Left kidney (tissue), 2 donors: ENCODE data around the gene COCH. TPM values are rescaled to one million over a fixed set of nuclear protein-coding genes. Genes with fewer than 3 reads are reported as not detected.
"Not testable (repeated sequence)": the region's sequence is repeated elsewhere in the genome, so short reads cannot be mapped to it uniquely, and the experiment has no call there.

Experiments
- DNase-seq: peaks from one replicate; pipeline ENCODE4 v3.0.0-alpha.2; 2013
- polyA plus RNA-seq: library from polyadenylated mRNA; unstranded; fragments of 120-200 nt; gene quantifications from one replicate; pipeline ENCODE4 v1.2.1, GENCODE V29; 2013; ENCODE audit not compliant: insufficient read length

COCH gene
- polyA plus RNA-seq, 1 donor: 3.9 TPM

GRCh38 chr14:30874999-30875787 is 834 bp downstream of the COCH start:
- peak; percentile 13 for DNase-seq

GRCh38 chr14:30875788-30876053 is 1.4 kb downstream of the COCH start:
- peak; percentile 12 for DNase-seq

GRCh38 chr14:30876692-30877091 is 2.3 kb downstream of the COCH start:
- DNase-seq: no peak

GRCh38 chr14:30882431-30882830 is 8.1 kb downstream of the COCH start:
- DNase-seq: no peak

- DNase-seq: no peak
Observed at GRCh38 chr14:30883508-30884294, 9.3 kb downstream of the COCH start.

GRCh38 chr14:30884901-30885300 is 10.5 kb downstream of the COCH start:
- DNase-seq: no peak

GRCh38 chr14:30885840-30886740 is 11.7 kb downstream of the COCH start:
- no peak for DNase-seq

GRCh38 chr14:30888480-30889243 is 14.3 kb downstream of the COCH start:
- DNase-seq: no peak

- no peak for DNase-seq
Observed at GRCh38 chr14:30889244-30889594, 14.9 kb downstream of the COCH start.

GRCh38 chr14:30893819-30894218 is 19.5 kb downstream of the COCH start:
- no peak for DNase-seq

GRCh38 chr14:30894923-30895515 is 20.7 kb downstream of the COCH start:
- DNase-seq: no peak

- DNase-seq: no peak
Observed at GRCh38 chr14:30896435-30896834, 22.1 kb downstream of the COCH start.

- DNase-seq: not testable (repeated sequence)
Observed at GRCh38 chr14:30897121-30897520, 22.8 kb downstream of the COCH start.

- no peak for DNase-seq
Observed at GRCh38 chr14:30903285-30904124, 29.1 kb downstream of the COCH start.

GRCh38 chr14:30906752-30907658 is 32.6 kb downstream of the COCH start:
- peak; percentile 8 for DNase-seq

- no peak for DNase-seq
Observed at GRCh38 chr14:30907659-30908057, 33.3 kb downstream of the COCH start.

- DNase-seq: no peak
Observed at GRCh38 chr14:30908826-30909225, 34.5 kb downstream of the COCH start.

- no peak for DNase-seq
Observed at GRCh38 chr14:30914812-30915211, 40.5 kb downstream of the COCH start.

- no peak for DNase-seq
Observed at GRCh38 chr14:30915596-30915995, 41.2 kb downstream of the COCH start.
